Caco-2 (cell line): ENCODE data around the gene PCNX1. TPM values are rescaled to one million over a fixed set of nuclear protein-coding genes. Genes with fewer than 3 reads are reported as not detected.

Experiments used
- BruUV-seq: library from RNA; stranded (reverse); fragments of 400-500 nt; replicated peaks from 2 replicates; lab custom pipeline; 2021; lab: Mats Ljungman, UMichigan
- CTCF ChIA-PET: fragments of 300-600 bp; sonication (Branson Sonifier 250); formaldehyde crosslinking; loops from one replicate; lab custom pipeline; 2022; ENCODE audit warnings: antibody characterized with exemption; lab: Charles Lee
- POLR2A ChIA-PET: fragments of 300-600 bp; sonication (Branson Sonifier 250); formaldehyde crosslinking; loops from one replicate; lab custom pipeline; 2022; ENCODE audit warnings: antibody characterized with exemption; lab: Charles Lee
- DNase-seq, 2 experiments: peaks; one replicate each; pipeline versions ENCODE4 v3.0.0 to v3.0.0-alpha.2; 2020 to 2022
- H3K27me3 ChIP-seq: replicated peaks from 2 replicates; pipeline ENCODE4 v1.6.0; 2011; ENCODE audit warnings: low read length; ENCODE audit not compliant: control insufficient read depth, insufficient read depth
- H3K36me3 ChIP-seq: 2 replicates; pipeline ENCODE4 v1.5.1; 2011; ENCODE audit warnings: low read length; ENCODE audit not compliant: control insufficient read depth, insufficient read depth
- H3K4me1 ChIP-seq: fragments of 250-450 bp; sonication (Bioruptor Pico); 2 replicates; pipeline ENCODE4 v1.5.1; 2020; ENCODE audit warnings: mild to moderate bottlenecking
- H3K4me3 ChIP-seq: 2 replicates; pipeline ENCODE4 v1.5.1; 2011; ENCODE audit warnings: low read depth, mild to moderate bottlenecking, control low read depth, low read length
- H3K9me3 ChIP-seq: fragments of 250-450 bp; sonication (Bioruptor Pico); 2 replicates; pipeline ENCODE4 v1.5.1; 2020; ENCODE audit warnings: mild to moderate bottlenecking, moderate library complexity
- H3K27ac Mint-ChIP-seq: one replicate; pipeline ENCODE4 v1.8.0; 2022; ENCODE audit warnings: mixed read lengths; ENCODE audit not compliant: unreplicated experiment
- H3K27me3 Mint-ChIP-seq: one replicate; pipeline ENCODE4 v1.8.0; 2022; ENCODE audit warnings: mixed read lengths; ENCODE audit not compliant: insufficient read depth, unreplicated experiment
- H3K36me3 Mint-ChIP-seq: one replicate; pipeline ENCODE4 v1.8.0; 2022; ENCODE audit warnings: mild to moderate bottlenecking, mixed read lengths; ENCODE audit not compliant: insufficient read depth, unreplicated experiment
- H3K4me1 Mint-ChIP-seq: one replicate; pipeline ENCODE4 v1.8.0; 2022; ENCODE audit warnings: low read depth, mixed read lengths; ENCODE audit not compliant: unreplicated experiment
- H3K4me3 Mint-ChIP-seq: one replicate; pipeline ENCODE4 v1.8.0; 2022; ENCODE audit warnings: mild to moderate bottlenecking, moderate library complexity, mixed read lengths; ENCODE audit not compliant: unreplicated experiment
- H3K9me3 Mint-ChIP-seq: one replicate; pipeline ENCODE4 v1.8.0; 2022; ENCODE audit warnings: mixed read lengths; ENCODE audit not compliant: unreplicated experiment
- intact Hi-C: fragments of 100-400 bp; cut with micrococcal nuclease; formaldehyde crosslinking; loops from one replicate; pipeline ENCODE4 v1.10.0; 2022; ENCODE audit not compliant: unreplicated experiment
- total RNA-seq: library from RNA; stranded (reverse); gene quantifications from 2 replicates; pipeline ENCODE4 v1.2.3, GENCODE V29; 2022
- TF ChIP-seq, protein P1 (sequence below), 2 experiments: fragments of 200-600 bp in 1 of 2; IDR thresholded peaks; 1 replicate in 1 of 2; 2 replicates in 1 of 2; pipeline versions ENCODE4 v1.5.1 to v1.8.0; 2011 to 2022; ENCODE audit warnings: antibody characterized with exemption in 1 of 2, control low read depth in 1 of 2, inconsistent platforms in 1 of 2, low read depth in 1 of 2, low read length in 1 of 2, mild to moderate bottlenecking in 1 of 2, moderate library complexity in 1 of 2; ENCODE audit not compliant: insufficient read depth in 1 of 2, severe bottlenecking in 1 of 2, unreplicated experiment in 1 of 2

PCNX1 gene
- total RNA-seq, 1 experiment from 2014 or later: 29.0 TPM

DNA sequence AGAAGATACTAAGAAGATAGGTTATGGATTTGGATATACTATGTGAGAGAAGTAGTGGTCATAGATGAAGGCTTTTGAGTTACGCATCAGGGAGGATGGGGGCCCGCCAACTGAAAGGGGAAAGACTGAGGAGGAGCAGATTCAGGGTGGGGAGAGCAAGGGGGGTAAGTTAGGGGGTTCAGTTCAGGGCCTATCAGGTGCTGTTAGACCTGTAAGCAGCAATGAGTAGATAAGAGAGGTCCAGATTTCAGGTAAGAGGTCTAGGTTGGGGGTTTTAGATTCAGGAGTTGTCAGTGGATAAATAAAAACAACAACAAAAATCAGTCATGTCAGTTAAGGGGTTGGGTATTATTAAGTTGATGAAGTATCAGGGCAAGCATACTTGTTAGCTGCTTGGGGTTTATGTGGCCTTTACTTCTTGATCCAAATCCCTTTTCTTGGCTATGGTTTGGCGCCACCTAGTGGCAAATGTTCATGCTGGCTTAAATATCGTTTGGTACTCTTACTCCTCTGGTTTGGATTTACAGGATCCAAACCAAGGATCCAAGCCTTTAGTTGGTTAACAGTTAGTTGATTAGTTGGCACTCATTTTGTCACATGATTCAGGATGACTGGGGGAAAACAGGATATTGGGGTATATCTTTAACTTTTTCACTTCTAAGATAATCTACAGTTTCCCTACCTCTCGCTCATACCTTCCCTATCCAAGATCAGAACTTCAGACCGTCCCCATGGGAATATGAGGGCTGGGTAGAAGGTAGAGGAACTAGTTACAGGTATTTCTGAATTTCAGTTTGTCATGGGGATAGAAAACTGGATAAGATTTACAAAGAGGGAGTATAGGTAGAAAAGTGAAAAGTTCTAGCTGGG is 65.1 kb downstream of the PCNX1 start:
- Mint-ChIP-seq H3K9me3 (no peaks in the 10 kb centered on the region), H3K27me3 (no peaks in the 10 kb centered on the region), H3K36me3 (peaks cover 7% of the 10 kb centered on the region), H3K4me3 (no peak overlapping the region), H3K27ac (no peak overlapping the region), H3K4me1 (no peaks in the 10 kb centered on the region)
- intact Hi-C loops: loop anchor here (1.0 kb wide), 3 partner anchors 65 to 350 kb away; partner anchors contain the start of gene PCNX1
- Histone ChIP-seq H3K27me3 (no peaks in the 10 kb centered on the region), H3K9me3 (no peaks in the 10 kb centered on the region), H3K4me1 (no peaks in the 10 kb centered on the region), H3K4me3 (no peak overlapping the region), H3K36me3 (no peaks in the 10 kb centered on the region)
- peak; percentile 77 to 79 for DNase-seq
- CTCF ChIA-PET: interaction anchor here (0.8 to 1.3 kb wide), 3 partner anchors 11 to 307 kb away, joined by 3 to 6 read pairs (median 3); partner anchors contain the start of gene PCNX1
- TF ChIP-seq, protein P1, sequence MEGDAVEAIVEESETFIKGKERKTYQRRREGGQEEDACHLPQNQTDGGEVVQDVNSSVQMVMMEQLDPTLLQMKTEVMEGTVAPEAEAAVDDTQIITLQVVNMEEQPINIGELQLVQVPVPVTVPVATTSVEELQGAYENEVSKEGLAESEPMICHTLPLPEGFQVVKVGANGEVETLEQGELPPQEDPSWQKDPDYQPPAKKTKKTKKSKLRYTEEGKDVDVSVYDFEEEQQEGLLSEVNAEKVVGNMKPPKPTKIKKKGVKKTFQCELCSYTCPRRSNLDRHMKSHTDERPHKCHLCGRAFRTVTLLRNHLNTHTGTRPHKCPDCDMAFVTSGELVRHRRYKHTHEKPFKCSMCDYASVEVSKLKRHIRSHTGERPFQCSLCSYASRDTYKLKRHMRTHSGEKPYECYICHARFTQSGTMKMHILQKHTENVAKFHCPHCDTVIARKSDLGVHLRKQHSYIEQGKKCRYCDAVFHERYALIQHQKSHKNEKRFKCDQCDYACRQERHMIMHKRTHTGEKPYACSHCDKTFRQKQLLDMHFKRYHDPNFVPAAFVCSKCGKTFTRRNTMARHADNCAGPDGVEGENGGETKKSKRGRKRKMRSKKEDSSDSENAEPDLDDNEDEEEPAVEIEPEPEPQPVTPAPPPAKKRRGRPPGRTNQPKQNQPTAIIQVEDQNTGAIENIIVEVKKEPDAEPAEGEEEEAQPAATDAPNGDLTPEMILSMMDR (IDR thresholded peaks at IDR 0.05; ENCODE audit: insufficient read depth in 1 of 2, low read depth in 1 of 2, low read length in 1 of 2, severe bottlenecking in 1 of 2, unreplicated experiment in 1 of 2): peak; percentile 71 to 88
- POLR2A ChIA-PET: no interaction called here
- no TSS peak for BruUV-seq

DNA sequence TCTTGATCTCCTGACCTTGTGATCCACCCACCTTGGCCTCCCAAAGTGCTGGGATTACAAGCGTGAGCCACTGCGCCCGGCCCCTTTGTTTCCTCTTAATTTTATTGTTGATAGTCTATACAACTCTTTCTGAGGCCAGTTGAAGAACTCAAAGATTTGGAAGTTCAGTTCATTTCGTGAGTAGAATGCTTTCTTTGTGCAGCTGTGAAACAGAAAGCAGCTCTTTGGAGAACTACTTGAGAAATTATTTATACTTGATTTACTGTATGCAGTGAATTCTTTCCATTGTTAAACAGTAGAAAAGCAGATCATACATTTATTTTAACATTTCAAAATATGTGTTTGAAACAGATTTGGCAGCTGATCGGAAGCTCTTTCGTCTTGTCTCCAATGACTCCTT is 69.3 kb downstream of the PCNX1 start:
- H3K4me3 ChIP-seq: no peak overlapping the region
- H3K36me3 ChIP-seq: no peaks in the 10 kb centered on the region; the same call in 1 of the 2 replicates
- peaks cover 18% of the 10 kb centered on the region for H3K36me3 Mint-ChIP-seq
- POLR2A ChIA-PET: no interaction called here
- CTCF ChIA-PET: no interaction called here
- H3K27me3 Mint-ChIP-seq: no peaks in the 10 kb centered on the region
- intact Hi-C loops: no loop called here
- TF ChIP-seq, protein P1 (IDR thresholded peaks at IDR 0.05; ENCODE audit: insufficient read depth in 1 of 2, low read depth in 1 of 2, low read length in 1 of 2, severe bottlenecking in 1 of 2, unreplicated experiment in 1 of 2): no peak
- no peaks in the 10 kb centered on the region for H3K4me1 Mint-ChIP-seq
- no peaks in the 10 kb centered on the region for H3K9me3 ChIP-seq
- no peak overlapping the region for H3K27ac Mint-ChIP-seq
- H3K4me3 Mint-ChIP-seq: no peak overlapping the region
- BruUV-seq: no TSS peak
- no peaks in the 10 kb centered on the region for H3K4me1 ChIP-seq
- H3K27me3 ChIP-seq: no peaks in the 10 kb centered on the region
- H3K9me3 Mint-ChIP-seq: no peaks in the 10 kb centered on the region
- no peak for DNase-seq

DNA sequence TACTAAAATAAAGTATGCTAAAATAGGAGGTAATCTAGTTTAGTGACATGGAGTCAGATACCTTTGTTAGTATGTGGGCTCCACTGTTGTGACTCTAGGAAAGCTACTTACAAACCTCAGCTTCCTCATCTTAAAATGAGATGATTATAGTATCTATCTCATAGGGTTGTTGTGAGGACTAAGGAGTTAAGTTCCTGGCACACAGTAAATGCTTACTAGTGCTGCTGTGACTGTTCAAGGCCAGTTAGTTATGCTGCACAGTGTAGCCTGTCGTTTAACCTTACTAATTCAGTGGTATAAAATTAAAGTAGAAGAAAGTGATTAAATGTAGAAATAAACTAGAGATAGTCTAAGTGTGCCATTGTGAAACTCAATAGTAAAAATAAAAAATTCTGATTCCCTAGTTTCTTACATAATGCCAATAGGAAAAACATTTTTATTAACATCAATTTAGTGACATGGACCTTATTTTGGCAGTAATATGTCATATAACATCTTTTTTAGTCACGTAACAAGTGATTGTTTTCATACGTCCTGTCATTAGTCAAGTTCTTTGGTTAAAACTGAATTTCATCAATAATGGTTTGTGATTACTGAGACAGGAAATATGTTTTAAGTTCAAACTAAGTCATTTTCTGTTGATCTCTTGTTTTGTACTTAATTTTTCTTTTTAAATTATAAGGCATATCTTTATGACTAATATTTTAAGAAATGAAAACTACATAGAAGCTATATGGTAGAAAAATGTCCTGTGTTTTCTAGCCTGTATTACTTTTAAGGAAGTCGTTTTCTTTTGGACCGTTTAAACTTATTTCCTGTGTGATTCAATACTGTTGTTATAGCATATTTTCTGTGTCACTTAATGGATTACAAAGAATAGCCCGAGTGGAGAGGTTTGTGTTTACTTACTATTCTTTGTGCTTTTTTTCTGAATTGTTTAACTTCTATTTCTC is 74.0 kb downstream of the PCNX1 start:
- no peaks in the 10 kb centered on the region for H3K9me3 ChIP-seq
- H3K27me3 ChIP-seq: no peaks in the 10 kb centered on the region
- no peaks in the 10 kb centered on the region for H3K4me1 Mint-ChIP-seq
- H3K36me3 ChIP-seq: no peaks in the 10 kb centered on the region; the same call in 1 of the 2 replicates
- no peak overlapping the region for H3K27ac Mint-ChIP-seq
- H3K9me3 Mint-ChIP-seq: no peaks in the 10 kb centered on the region
- no peak overlapping the region for H3K4me3 ChIP-seq
- H3K4me3 Mint-ChIP-seq: no peak overlapping the region
- TF ChIP-seq, protein P1 (IDR thresholded peaks at IDR 0.05; ENCODE audit: insufficient read depth in 1 of 2, low read depth in 1 of 2, low read length in 1 of 2, severe bottlenecking in 1 of 2, unreplicated experiment in 1 of 2): no peak
- H3K4me1 ChIP-seq: no peaks in the 10 kb centered on the region
- H3K27me3 Mint-ChIP-seq: no peaks in the 10 kb centered on the region
- intact Hi-C loops: no loop called here
- ChIA-PET CTCF (no interaction called here), POLR2A (no interaction called here)
- peaks cover 18% of the 10 kb centered on the region for H3K36me3 Mint-ChIP-seq
- no TSS peak for BruUV-seq
- DNase-seq: no peak
